GM21360 (cell line): Measurements from ENCODE around the gene ANKRD62.

Experiments
- ATAC-seq: cut with Tn5 transposase; IDR thresholded peaks from one replicate; pipeline ENCODE4 v1.9.1; 2021; ENCODE audit warnings: mild to moderate bottlenecking, moderate library complexity; ENCODE audit not compliant: unreplicated experiment

The ANKRD62 gene

GRCh38 chr18:12093520-12094257 lies at the start of gene ANKRD62:
Gene ANKRD62, plus strand, starts transcription at chr18:12093843. Its CDS starts 175 bp downstream, at chr18:12094018.
- no peak for ATAC-seq

- ATAC-seq, result no peak
Measured at GRCh38 chr18:12044591-12044990, 49.1 kb upstream of the ANKRD62 start.

- no peak for ATAC-seq
Measured at GRCh38 chr18:12046046-12046750, 47.4 kb upstream of the ANKRD62 start.

GRCh38 chr18:12046751-12047335 lies 46.8 kb upstream of the ANKRD62 start:
- no peak for ATAC-seq

- no peak for ATAC-seq
Measured at GRCh38 chr18:12048010-12048826, 45.4 kb upstream of the ANKRD62 start.

- no peak for ATAC-seq
Measured at GRCh38 chr18:12048827-12049175, 44.8 kb upstream of the ANKRD62 start.

- ATAC-seq, result peak; percentile 80
Measured at GRCh38 chr18:12049978-12050811, 43.4 kb upstream of the ANKRD62 start.

GRCh38 chr18:12052866-12053265 lies 40.8 kb upstream of the ANKRD62 start:
- no peak for ATAC-seq

- peak; percentile 37 for ATAC-seq
Measured at GRCh38 chr18:12053289-12053688, 40.4 kb upstream of the ANKRD62 start.

- no peak for ATAC-seq
Measured at GRCh38 chr18:12056034-12056883, 37.4 kb upstream of the ANKRD62 start.

- no peak for ATAC-seq
Measured at GRCh38 chr18:12056884-12057402, 36.7 kb upstream of the ANKRD62 start.

- no peak for ATAC-seq
Measured at GRCh38 chr18:12057419-12058039, 36.1 kb upstream of the ANKRD62 start.

- no peak for ATAC-seq
Measured at GRCh38 chr18:12059334-12060181, 34.1 kb upstream of the ANKRD62 start.

- no peak for ATAC-seq
Measured at GRCh38 chr18:12060182-12060870, 33.3 kb upstream of the ANKRD62 start.

- ATAC-seq, result no peak
Measured at GRCh38 chr18:12061685-12062084, 32.0 kb upstream of the ANKRD62 start.

GRCh38 chr18:12062974-12063373 lies 30.7 kb upstream of the ANKRD62 start:
- no peak for ATAC-seq

GRCh38 chr18:12064086-12064763 lies 29.4 kb upstream of the ANKRD62 start:
- ATAC-seq, result no peak
